Fibroblast of upper back skin (primary cell): Measurements from ENCODE around the gene KLC3.

Source experiments
- DNase-seq: peaks from one replicate; pipeline ENCODE4 v3.0.0-alpha.2; 2013

Gene KLC3

GRCh38 chr19:45380107-45380506 lies 39.6 kb downstream of the KLC3 start:
- DNase-seq: no peak

GRCh38 chr19:45382426-45382825 lies 41.9 kb downstream of the KLC3 start:
- no peak for DNase-seq

- no peak for DNase-seq
Observed at GRCh38 chr19:45385392-45386221, 45.1 kb downstream of the KLC3 start.

GRCh38 chr19:45391346-45391745 lies 50.8 kb downstream of the KLC3 start:
- no peak for DNase-seq

DNA sequence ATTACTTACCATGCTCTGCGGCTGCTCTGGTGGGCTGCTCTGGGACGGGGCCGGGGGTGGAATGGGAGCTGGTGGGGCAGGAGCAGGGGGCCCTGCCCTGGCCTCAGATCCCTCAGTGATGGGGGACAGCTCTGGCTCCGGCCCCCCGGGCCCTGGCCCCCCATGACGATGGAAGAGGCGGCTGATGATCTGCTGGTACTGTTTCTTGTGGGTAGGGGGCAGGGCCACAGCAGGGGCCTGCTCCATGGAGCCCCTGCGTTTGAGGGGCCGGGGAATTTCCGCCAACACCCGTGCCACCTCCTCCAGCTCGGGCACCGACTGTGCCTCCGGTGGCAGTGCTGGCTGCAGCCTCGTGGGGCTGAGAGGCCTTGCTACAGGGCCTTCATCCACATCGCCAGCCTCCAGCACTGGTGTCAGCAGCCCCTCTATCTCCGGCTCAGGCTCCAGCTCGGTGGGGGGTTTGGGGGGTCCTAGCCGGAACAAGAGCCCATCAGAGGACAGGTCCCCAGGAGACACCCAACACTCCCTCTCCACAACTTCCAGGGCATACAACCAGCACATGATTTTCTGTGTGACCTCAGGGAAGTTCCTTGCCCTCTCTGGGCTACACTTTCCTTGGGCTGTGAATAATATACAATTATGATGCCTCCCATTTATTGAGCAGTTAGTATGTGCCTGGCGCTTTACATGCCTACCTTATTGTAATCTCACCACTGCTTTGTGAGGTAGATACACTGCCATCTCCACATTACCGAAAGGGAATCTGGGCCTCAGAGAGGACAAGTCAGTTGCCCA lies 51.5 kb downstream of the KLC3 start:
- DNase-seq: no peak

DNA sequence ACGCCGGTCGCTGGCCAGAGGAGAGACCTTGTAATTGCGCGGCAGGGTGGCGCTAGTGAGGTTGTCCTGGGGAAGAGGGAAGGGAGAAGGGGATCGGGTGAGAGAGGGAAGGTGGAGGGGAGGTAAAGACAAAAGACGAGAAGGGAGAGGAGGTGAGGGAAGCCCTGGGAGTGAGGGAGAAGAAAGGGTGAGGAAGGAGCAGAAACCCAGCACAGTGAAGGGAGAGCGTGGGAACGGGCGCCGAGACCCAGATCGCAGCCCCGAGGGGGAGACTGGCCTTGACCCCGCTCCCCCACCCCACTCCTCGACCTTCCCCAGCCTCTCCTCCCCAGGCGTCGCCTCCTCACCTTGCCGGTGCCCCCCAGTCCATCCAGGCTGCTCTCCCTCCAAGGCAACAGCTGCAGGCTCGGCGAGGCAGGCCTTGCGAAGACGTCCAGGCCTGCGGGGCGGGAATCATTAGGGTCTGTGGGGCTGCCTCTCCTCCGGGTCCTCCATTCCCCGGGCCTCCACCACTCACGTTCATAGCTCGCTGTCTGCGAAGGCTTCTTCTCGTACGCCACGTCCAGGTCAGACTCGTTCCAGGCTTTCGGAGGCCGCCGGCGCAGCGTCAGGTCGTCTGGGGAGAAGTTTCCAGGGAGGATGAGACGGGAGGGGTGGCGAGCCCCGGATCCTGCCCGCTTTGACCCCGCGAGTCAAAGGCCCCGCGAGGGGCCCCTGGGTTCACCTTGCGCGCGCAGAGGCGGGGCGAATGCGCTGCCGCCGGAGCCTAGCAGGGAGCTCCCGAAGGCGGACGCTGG lies 55.5 kb downstream of the KLC3 start:
- no peak for DNase-seq

DNA sequence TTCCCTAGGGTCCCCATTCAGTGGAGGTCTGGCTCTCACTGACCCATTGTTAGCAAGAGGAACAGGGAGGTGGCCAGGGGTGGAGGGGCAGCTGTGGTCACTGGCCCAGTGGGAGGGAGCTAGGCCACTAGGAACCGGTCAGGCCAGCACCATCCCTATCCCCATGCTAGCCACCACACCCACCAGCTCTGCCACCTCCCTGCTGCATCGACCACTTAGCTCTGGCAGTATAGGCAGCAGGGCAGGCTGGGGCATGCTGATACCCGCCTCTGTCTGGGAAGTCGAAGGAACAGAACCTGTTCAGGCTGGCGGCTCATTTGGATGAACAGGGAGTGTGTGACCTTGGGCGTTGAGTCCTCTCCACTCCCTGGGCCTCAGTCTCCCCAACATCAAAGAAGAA lies 59.6 kb downstream of the KLC3 start:
- no peak for DNase-seq
